GM12878 (cell line): ENCODE results near the gene CENPC. TPM values are rescaled to one million over a fixed set of nuclear protein-coding genes. Genes with fewer than 3 reads are reported as not detected.
"Not testable (repeated sequence)": the region's sequence is repeated elsewhere in the genome, so short reads cannot be mapped to it uniquely, and the experiment has no call there.

Experiments used
- ATAC-seq: fragments of 200-7000 bp; cut with Tn5 transposase; 3 replicates; pipeline ENCODE4 v1.9.1; 2020; ENCODE audit warnings: mild to moderate bottlenecking, moderate library complexity
- BruUV-seq: library from RNA; stranded (reverse); fragments of 400-500 nt; replicated peaks from 2 replicates; lab custom pipeline; 2021; lab: Mats Ljungman, UMichigan
- CTCF ChIA-PET: fragments of 300-600 bp; sonication (Branson Sonifier 250); formaldehyde crosslinking; extraction: SDS; loops from one replicate; lab custom pipeline; 2021; ENCODE audit warnings: inconsistent platforms; lab: Yijun Ruan, JAX
- POLR2A ChIA-PET: fragments of 350-600 bp; formaldehyde crosslinking; extraction: SDS; loops from one replicate; lab custom pipeline; 2021; ENCODE audit warnings: inconsistent platforms; lab: Charles Lee
- RAD21 ChIA-PET: fragments of 300-600 bp; sonication (Branson Sonifier 250); formaldehyde crosslinking; loops from one replicate; lab custom pipeline; 2023; ENCODE audit warnings: antibody characterized with exemption; ENCODE audit not compliant: unreplicated experiment; lab: Charles Lee
- SMC1A ChIA-PET: fragments of 300-600 bp; sonication (Branson Sonifier 250); formaldehyde crosslinking; loops from one replicate; lab custom pipeline; 2023; ENCODE audit not compliant: unreplicated experiment, uncharacterized antibody; lab: Charles Lee
- DNase-seq: peaks from one replicate; pipeline ENCODE4 v3.0.0-alpha.2; 2011; ENCODE audit warnings: low read depth, low spot score
- FAIRE-seq: peaks from 3 replicates; lab custom pipeline; 2011; peaks lifted over from hg19 to GRCh38; lab: Jason Lieb, UNC
- H2AFZ ChIP-seq: 2 replicates; pipeline ENCODE4 v1.6.0; 2011; ENCODE audit warnings: low read depth, low read length, control low read depth; ENCODE audit not compliant: control insufficient read depth
- H3K27ac ChIP-seq: 2 replicates; pipeline ENCODE4 v1.5.1; 2011; ENCODE audit warnings: control low read depth; ENCODE audit not compliant: control insufficient read depth, insufficient read depth
- H3K27me3 ChIP-seq, 2 experiments: replicated peaks in 1 of 2; 2 replicates each; pipeline versions ENCODE4 v1.6.0 to v1.6.1; 2011; ENCODE audit warnings: low read length in 1 of 2; ENCODE audit not compliant: control insufficient read depth in 2 of 2, insufficient read depth in 2 of 2
- H3K36me3 ChIP-seq, 2 experiments: 2 replicates each; pipeline ENCODE4 v1.5.1; 2011; ENCODE audit warnings: low read length in 1 of 2; ENCODE audit not compliant: control insufficient read depth in 2 of 2, insufficient read depth in 2 of 2
- H3K4me1 ChIP-seq: 2 replicates; pipeline ENCODE4 v1.6.1; 2011; ENCODE audit warnings: mild to moderate bottlenecking, low read length, moderate library complexity, mixed read lengths; ENCODE audit not compliant: control insufficient read depth, insufficient read depth
- H3K4me2 ChIP-seq: 2 replicates; pipeline ENCODE4 v1.6.0; 2011; ENCODE audit warnings: control low read depth; ENCODE audit not compliant: control insufficient read depth, insufficient read depth
- H3K4me3 ChIP-seq: fragments of 200-600 bp; sonication (generic); 2 replicates; pipeline ENCODE4 v1.5.1; 2016
- H3K79me2 ChIP-seq: 2 replicates; pipeline ENCODE4 v1.6.0; 2011; ENCODE audit warnings: low read length; ENCODE audit not compliant: control insufficient read depth, insufficient read depth
- H3K9ac ChIP-seq: 2 replicates; pipeline ENCODE4 v1.8.0; 2011; ENCODE audit warnings: low read length, control low read depth, mixed read lengths; ENCODE audit not compliant: control insufficient read depth, insufficient read depth
- H3K9me3 ChIP-seq: replicated peaks from 3 replicates; pipeline ENCODE4 v1.5.1; 2011; ENCODE audit warnings: mild to moderate bottlenecking, low read length; ENCODE audit not compliant: control insufficient read depth, insufficient read depth
- H4K20me1 ChIP-seq: 2 replicates; pipeline ENCODE4 v1.6.0; 2011; ENCODE audit not compliant: control insufficient read depth, insufficient read depth
- BRCA1 ChIP-seq: IDR thresholded peaks from 2 replicates; pipeline ENCODE4 v1.6.1; 2011; ENCODE audit warnings: low read depth, low read length, improper control_type of control experiment
- CREM ChIP-seq: IDR thresholded peaks from 2 replicates; pipeline ENCODE4 v1.6.1; 2014; ENCODE audit warnings: antibody characterized with exemption, low read depth
- EED ChIP-seq: sonication (generic); IDR thresholded peaks from 2 replicates; pipeline ENCODE4 v1.6.1; 2016; ENCODE audit warnings: antibody characterized with exemption, low read depth
- ESRRA ChIP-seq: IDR thresholded peaks from 2 replicates; pipeline ENCODE4 v1.6.1; 2012; ENCODE audit warnings: mild to moderate bottlenecking, low read length, improper control_type of control experiment
- JUND ChIP-seq: IDR thresholded peaks from 2 replicates; pipeline ENCODE4 v1.6.1; 2012; ENCODE audit warnings: low read depth, mild to moderate bottlenecking, low read length, improper control_type of control experiment, moderate library complexity
- MYC ChIP-seq: IDR thresholded peaks from 2 replicates; pipeline ENCODE4 v1.6.1; 2011; ENCODE audit warnings: mild to moderate bottlenecking, low read length, moderate library complexity, inconsistent platforms; ENCODE audit not compliant: insufficient read depth, insufficient replicate concordance, insufficient read length, severe bottlenecking
- NFIC ChIP-seq: IDR thresholded peaks from 2 replicates; pipeline ENCODE4 v1.6.1; 2012; ENCODE audit warnings: low read depth, mild to moderate bottlenecking, inconsistent platforms, low read length, moderate library complexity
- POLR2AphosphoS2 ChIP-seq: IDR thresholded peaks from 2 replicates; pipeline ENCODE4 v1.6.1; 2011; ENCODE audit warnings: low read depth, mild to moderate bottlenecking, low read length, improper control_type of control experiment, moderate library complexity
- POU2F2 ChIP-seq: IDR thresholded peaks from 3 replicates; pipeline ENCODE4 v1.6.1; 2011; ENCODE audit warnings: low read depth, mild to moderate bottlenecking, low read length, borderline replicate concordance
- REST ChIP-seq: IDR thresholded peaks from 2 replicates; pipeline ENCODE4 v1.6.1; 2012; ENCODE audit warnings: mild to moderate bottlenecking, low read depth, low read length
- SRF ChIP-seq, 2 experiments: IDR thresholded peaks; 2 replicates each; pipeline ENCODE4 v1.6.1; 2011; ENCODE audit warnings: low read depth in 2 of 2, low read length in 2 of 2, mild to moderate bottlenecking in 1 of 2, moderate library complexity in 1 of 2
- STAT1 ChIP-seq: fragments of 450-650 bp; conservative IDR thresholded peaks from 2 replicates; pipeline ENCODE4 v1.6.1; 2014; ENCODE audit warnings: antibody characterized with exemption, mild to moderate bottlenecking
- SUZ12 ChIP-seq: fragments of 200-600 bp; sonication (generic); IDR thresholded peaks from one replicate; pipeline ENCODE4 v1.6.1; 2018; ENCODE audit warnings: antibody characterized with exemption, mild to moderate bottlenecking; ENCODE audit not compliant: unreplicated experiment
- ZNF622 ChIP-seq: fragments of 450-650 bp; IDR thresholded peaks from 2 replicates; pipeline ENCODE4 v1.6.1; 2017; ENCODE audit warnings: mild to moderate bottlenecking, inconsistent platforms
- WGBS: methylation state at CpG from one replicate; pipeline ENCODE4 v1.1.6; 2016; ENCODE audit warnings: low lambda C conversion rate; ENCODE audit not compliant: insufficient replicate concordance, insufficient coverage; ENCODE audit errors: missing lambda C conversion rate; 5-methylcytosine and 5-hydroxymethylcytosine counted together
- in situ Hi-C: fragments of 300-500 bp; cut with MboI; formaldehyde crosslinking; loops from 9 replicates; pipeline ENCODE4 v1.14.3; 2018; ENCODE audit warnings: mixed read lengths
- intact Hi-C: fragments of 100-400 bp; cut with micrococcal nuclease; formaldehyde crosslinking; loops from one replicate; pipeline ENCODE4 v1.14.2; 2022; ENCODE audit not compliant: unreplicated experiment
- polyA plus RNA-seq, 11 experiments: library from polyadenylated mRNA; depleted of rRNA in 4 of 11; unstranded in 6 of 11; stranded (reverse) in 5 of 11; fragments of >200 nt; fragmentation: Nextera tagmentation in 4 of 11; fragmentation: Illumina TruSeq in 1 of 11; extraction: Ambion mirVana in 4 of 11; extraction: Trizol in 1 of 11; gene quantifications; 1 replicate in 1 of 11; 2 replicates in 10 of 11; pipeline versions ENCODE4 v1.2.1 to v1.2.3, GENCODE V29; 2011 to 2016; ENCODE audit warnings: inconsistent platforms in 2 of 11, missing spikeins in 2 of 11, low read depth in 1 of 11
- total RNA-seq, 4 experiments: library from RNA; depleted of rRNA in 3 of 4; stranded (reverse); fragments of >200 nt in 3 of 4; fragmentation: Illumina TruSeq in 1 of 4; extraction: Trizol in 1 of 4; gene quantifications; 2 replicates each; pipeline versions ENCODE4 v1.2.1 to v1.2.3, GENCODE V29; 2013 to 2021

The CENPC gene
- total and polyA plus RNA-seq, 10 of the 15 experiments (the other 5 are each of a cell fraction or from before 2014, with no cell fraction given), result 13.1 to 34.9 (median 20.3) TPM

- FAIRE-seq, H3K36me3 ChIP-seq, H3K4me1 ChIP-seq, H4K20me1 ChIP-seq, POLR2A ChIA-PET, H3K27me3 ChIP-seq, intact Hi-C loops, H3K27ac ChIP-seq, SMC1A ChIA-PET, H3K4me2 ChIP-seq, BruUV-seq, ATAC-seq, in situ Hi-C loops, H3K9ac ChIP-seq, DNase-seq, H3K4me3 ChIP-seq, H3K9me3 ChIP-seq, H2AFZ ChIP-seq: not testable (repeated sequence)
- RAD21 ChIA-PET, result interaction anchor here (1.1 kb wide), 1 partner anchor 23 kb away, joined by 3 read pairs; no protein-coding TSS in a partner anchor
- CTCF ChIA-PET, result interaction anchor here (0.8 kb wide), 1 partner anchor 19 kb away, joined by 3 read pairs; no protein-coding TSS in a partner anchor
- H3K79me2 ChIP-seq, result peaks cover 15% of the 10 kb centered on the region
- 83% methylated on average over 3 of the region's 3 CpGs for WGBS
Measured at GRCh38 chr4:67524140-67524539, 21.2 kb downstream of the CENPC start.

GRCh38 chr4:67522851-67523671 lies 22.2 kb downstream of the CENPC start:
- CTCF ChIA-PET, result no interaction called here
- RAD21 ChIA-PET, result no interaction called here
- Histone ChIP-seq H3K4me3 (no peak overlapping the region), H3K36me3 (peaks cover 0 to 3% of the 10 kb centered on the region in 2 experiments; a peak in 3 of 4 replicates), H3K4me1 (no peaks in the 10 kb centered on the region), H3K27ac (no peak overlapping the region), H3K4me2 (no peak overlapping the region), H3K27me3 (no peaks in the 10 kb centered on the region), H3K9ac (no peak overlapping the region), H4K20me1 (no peaks in the 10 kb centered on the region), H3K79me2 (peaks cover 15% of the 10 kb centered on the region), H2AFZ (no peak overlapping the region), H3K9me3 (no peaks in the 10 kb centered on the region)
- BruUV-seq, result no TSS peak
- no peak for DNase-seq
- SMC1A ChIA-PET, result no interaction called here
- POLR2A ChIA-PET, result no interaction called here
- intact Hi-C loops (no loop called here), in situ Hi-C loops (no loop called here)
- FAIRE-seq, result no peak
- ATAC-seq, result no peak
- WGBS, result 81% methylated on average over 10 of the region's 10 CpGs
- no peak for TF ChIP-seq STAT1
- no peak for TF ChIP-seq CREM
- no peak for TF ChIP-seq NFIC
- TF ChIP-seq POLR2AphosphoS2, result no peak
- no peak for TF ChIP-seq POU2F2
- TF ChIP-seq SRF (IDR thresholded peaks at IDR 0.05; ENCODE audit: low read depth in 2 of 2, low read length in 2 of 2), result no peak
- no peak for TF ChIP-seq BRCA1
- no peak for TF ChIP-seq JUND
- no peak for TF ChIP-seq EED
- TF ChIP-seq MYC, result no peak
- TF ChIP-seq REST, result no peak
- TF ChIP-seq SUZ12, result no peak
- no peak for TF ChIP-seq ZNF622
- no peak for TF ChIP-seq ESRRA
